ENCODE results near the gene XRCC6. TPM values are rescaled to one million over a fixed set of nuclear protein-coding genes. Genes with fewer than 3 reads are reported as not detected.

XRCC6 gene
- total RNA-seq, 1 experiment from 2014 or later = 588 TPM

- DNase-seq (ENCODE audit: low read depth, low spot score) = no peak
- RAD21 ChIA-PET (ENCODE audit: low non-redundant PET in 1 of 2, low total read pairs in 2 of 2, uncharacterized antibody in 2 of 2, unreplicated experiment in 2 of 2) = no interaction called here
- no TSS peak for BruUV-seq (replicated peaks)
- Histone ChIP-seq H3K27ac (ENCODE audit: low read depth, low read length) (no peak overlapping the region), H3K4me1 (ENCODE audit: control insufficient read depth in 1 of 2, insufficient read depth in 2 of 2, low read length in 2 of 2) (no peaks in the 10 kb centered on the region), H3K9ac (ENCODE audit: low read length) (no peak overlapping the region), H3K4me2 (ENCODE audit: low read length) (no peak overlapping the region), H3K27me3 (ENCODE audit: insufficient read depth, low read length) (no peaks in the 10 kb centered on the region), H4K20me1 (ENCODE audit: insufficient read depth) (no peaks in the 10 kb centered on the region), H2AFZ (ENCODE audit: low read depth, low read length, poor library complexity, severe bottlenecking) (no peak overlapping the region), H3K79me2 (ENCODE audit: insufficient read depth, low read length) (0 out of 2 replicates have a peak, but pooled peaks cover 4% of the 10 kb centered on the region), H3K36me3 (ENCODE audit: control insufficient read depth in 1 of 2, insufficient read depth in 2 of 2, low read length in 2 of 2) (peaks cover 11 to 22% of the 10 kb centered on the region in 2 experiments; a peak in 3 of 4 replicates), H3K4me3 (replicated peaks in 1 of 2; ENCODE audit: low read depth in 1 of 2, low read length in 2 of 2) (no peak overlapping the region), H3K9me3 (ENCODE audit: control insufficient read depth in 1 of 2, insufficient read depth in 1 of 2, low read depth in 1 of 2, low read length in 2 of 2) (no peaks in the 10 kb centered on the region), H3K9me2 (ENCODE audit: insufficient read depth) (no peaks in the 10 kb centered on the region)
- TF ChIP-seq POLR2A (IDR thresholded peaks at IDR 0.05; ENCODE audit: borderline replicate concordance, extremely low read depth, insufficient read depth, insufficient read length) = no peak
- no peak for TF ChIP-seq POLR2AphosphoS5 (IDR thresholded peaks at IDR 0.05; ENCODE audit: low read depth, low read length)
- no peak for TF ChIP-seq EZH2phosphoT487 (IDR thresholded peaks at IDR 0.05; ENCODE audit: borderline replicate concordance)
- TF ChIP-seq REST (IDR thresholded peaks at IDR 0.05; ENCODE audit: low read depth) = no peak
- no peak for TF ChIP-seq EGR1 (IDR thresholded peaks at IDR 0.05; ENCODE audit: low read depth)
- no peak for TF ChIP-seq JUND (IDR thresholded peaks at IDR 0.05)
- no peak for TF ChIP-seq SRF (IDR thresholded peaks at IDR 0.05; ENCODE audit: low read depth)
- no peak for TF ChIP-seq FOSL1 (IDR thresholded peaks at IDR 0.05; ENCODE audit: low read depth)
- no peak for TF ChIP-seq CEBPB (IDR thresholded peaks at IDR 0.05; ENCODE audit: low read depth)
- TF ChIP-seq ZBTB33 (IDR thresholded peaks at IDR 0.05; ENCODE audit: extremely low read depth, insufficient replicate concordance, low read length) = no peak
- TF ChIP-seq MAX (IDR thresholded peaks at IDR 0.05) = no peak
- TF ChIP-seq EZH2 (IDR thresholded peaks at IDR 0.05) = no peak
- TF ChIP-seq ATF3 (IDR thresholded peaks at IDR 0.05) = no peak
- TF ChIP-seq YY1 (IDR thresholded peaks at IDR 0.05; ENCODE audit: extremely low read depth, insufficient replicate concordance, low read depth, low read length) = no peak
- TF ChIP-seq SIN3A (IDR thresholded peaks at IDR 0.05; ENCODE audit: low read depth) = no peak
- no peak for TF ChIP-seq RAD21 (IDR thresholded peaks at IDR 0.05; ENCODE audit: low read depth)
- TF ChIP-seq CTCF (IDR thresholded peaks at IDR 0.05 in 2 of 3, conservative IDR thresholded peaks at IDR 0.05 in 1 of 3; ENCODE audit: borderline replicate concordance in 1 of 3, insufficient read depth in 1 of 3, low read depth in 2 of 3, low read length in 2 of 3) = no peak
- no peak for TF ChIP-seq CBX3 (IDR thresholded peaks at IDR 0.05; ENCODE audit: low read depth)
- TF ChIP-seq ZFX (IDR thresholded peaks at IDR 0.05) = no peak
- TF ChIP-seq SP1 (IDR thresholded peaks at IDR 0.05; ENCODE audit: low read depth) = no peak
- POLR2A ChIA-PET = interaction anchor here (1.3 to 2.0 kb wide), 2 partner anchors 14 to 17 kb away, joined by 3 to 8 read pairs; partner anchors contain the start of genes DESI1, PMM1 and XRCC6
- intact Hi-C loops (cut with micrococcal nuclease) = no loop called here
- no peak for ATAC-seq
- CTCF ChIA-PET = no interaction called here
These were observed 17.2 kb upstream of the XRCC6 start for GRCh38 chr22:41603873-41604332.
